ENCODE data around the gene OPA1. TPM values are rescaled to one million over a fixed set of nuclear protein-coding genes. Genes with fewer than 3 reads are reported as not detected.

The OPA1 gene
- total RNA-seq, 2 experiments from 2014 or later = 43.2 to 57.3 TPM

DNA sequence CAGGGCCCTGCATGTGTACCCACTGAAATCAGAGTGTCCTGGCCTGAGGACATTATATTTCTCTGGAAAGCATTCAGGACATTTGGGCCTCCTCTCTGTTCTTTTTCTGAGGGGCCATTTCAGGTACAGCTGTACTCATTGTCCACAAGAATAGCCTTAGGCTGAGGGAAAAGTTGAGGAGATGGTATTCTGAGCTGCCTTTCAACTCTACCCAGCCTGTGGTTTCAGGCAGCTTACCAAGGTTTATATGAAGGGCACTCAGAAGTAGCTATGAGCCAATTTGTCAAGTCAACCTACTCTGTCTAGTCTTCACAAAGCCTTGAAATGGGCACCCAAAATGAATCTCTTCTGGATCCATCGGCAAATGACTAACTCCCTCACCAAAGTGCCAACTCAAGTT is 47.7 kb upstream of the OPA1 start:
- BruUV-seq (replicated peaks) = no TSS peak
- Histone ChIP-seq H3K9me3 (ENCODE audit: low read length) (no peaks in the 10 kb centered on the region), H3K79me2 (ENCODE audit: insufficient read depth, low read depth, low read length) (no peaks in the 10 kb centered on the region), H3K9me2 (ENCODE audit: insufficient read depth, low read length) (no peaks in the 10 kb centered on the region), H3K36me3 (ENCODE audit: insufficient read depth, low read length) (no peaks in the 10 kb centered on the region), H3K4me3 (ENCODE audit: low read depth, low read length, poor library complexity, severe bottlenecking) (no peak overlapping the region), H3K4me2 (ENCODE audit: low read length) (no peak overlapping the region), H2AFZ (ENCODE audit: low read length) (no peak overlapping the region), H3K4me1 (ENCODE audit: insufficient read depth, low read length, poor library complexity, severe bottlenecking) (no peaks in the 10 kb centered on the region), H4K20me1 (ENCODE audit: insufficient read depth, low read length) (no peaks in the 10 kb centered on the region), H3K27ac (ENCODE audit: low read depth, low read length, poor library complexity, severe bottlenecking) (no peak overlapping the region)
- no peak for TF ChIP-seq EZH2phosphoT487 (IDR thresholded peaks at IDR 0.05; ENCODE audit: borderline replicate concordance, low read depth, low read length)
- TF ChIP-seq, protein P1, sequence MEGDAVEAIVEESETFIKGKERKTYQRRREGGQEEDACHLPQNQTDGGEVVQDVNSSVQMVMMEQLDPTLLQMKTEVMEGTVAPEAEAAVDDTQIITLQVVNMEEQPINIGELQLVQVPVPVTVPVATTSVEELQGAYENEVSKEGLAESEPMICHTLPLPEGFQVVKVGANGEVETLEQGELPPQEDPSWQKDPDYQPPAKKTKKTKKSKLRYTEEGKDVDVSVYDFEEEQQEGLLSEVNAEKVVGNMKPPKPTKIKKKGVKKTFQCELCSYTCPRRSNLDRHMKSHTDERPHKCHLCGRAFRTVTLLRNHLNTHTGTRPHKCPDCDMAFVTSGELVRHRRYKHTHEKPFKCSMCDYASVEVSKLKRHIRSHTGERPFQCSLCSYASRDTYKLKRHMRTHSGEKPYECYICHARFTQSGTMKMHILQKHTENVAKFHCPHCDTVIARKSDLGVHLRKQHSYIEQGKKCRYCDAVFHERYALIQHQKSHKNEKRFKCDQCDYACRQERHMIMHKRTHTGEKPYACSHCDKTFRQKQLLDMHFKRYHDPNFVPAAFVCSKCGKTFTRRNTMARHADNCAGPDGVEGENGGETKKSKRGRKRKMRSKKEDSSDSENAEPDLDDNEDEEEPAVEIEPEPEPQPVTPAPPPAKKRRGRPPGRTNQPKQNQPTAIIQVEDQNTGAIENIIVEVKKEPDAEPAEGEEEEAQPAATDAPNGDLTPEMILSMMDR (conservative IDR thresholded peaks at IDR 0.05; ENCODE audit: low read length) = no peak
- ChIA-PET POLR2A (no interaction called here), CTCF (ENCODE audit: unreplicated experiment) (no interaction called here)
- intact Hi-C loops (cut with micrococcal nuclease; ENCODE audit: unreplicated experiment) = no loop called here
- DNase-seq (ENCODE audit: low spot score) = no peak

DNA sequence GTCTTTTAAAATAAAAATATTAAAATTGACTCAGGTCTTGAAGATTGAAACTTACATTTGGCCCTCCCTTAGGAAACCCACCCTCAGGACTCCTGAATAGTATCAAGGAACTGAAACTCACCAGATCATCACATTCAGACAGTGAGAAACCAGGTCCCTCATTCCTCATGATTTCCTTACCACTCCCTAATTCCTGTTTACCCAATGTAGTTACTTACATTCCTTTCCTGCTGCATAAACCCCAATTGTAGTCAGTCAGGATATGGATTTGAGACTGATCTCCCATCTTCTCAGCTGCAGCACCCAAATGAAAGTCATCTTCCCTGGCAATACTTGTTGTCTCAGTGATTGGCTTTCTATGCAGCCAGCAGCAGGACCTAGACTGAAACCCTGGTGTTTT is 46.9 kb upstream of the OPA1 start:
- intact Hi-C loops (cut with micrococcal nuclease; ENCODE audit: unreplicated experiment) = no loop called here
- H3K9me2 ChIP-seq (ENCODE audit: insufficient read depth, low read length) = no peaks in the 10 kb centered on the region
- no peak overlapping the region for H3K27ac ChIP-seq (ENCODE audit: low read depth, low read length, poor library complexity, severe bottlenecking)
- H3K79me2 ChIP-seq (ENCODE audit: insufficient read depth, low read depth, low read length) = no peaks in the 10 kb centered on the region
- no peaks in the 10 kb centered on the region for H3K36me3 ChIP-seq (ENCODE audit: insufficient read depth, low read length)
- no TSS peak for BruUV-seq (replicated peaks)
- no peaks in the 10 kb centered on the region for H3K4me1 ChIP-seq (ENCODE audit: insufficient read depth, low read length, poor library complexity, severe bottlenecking)
- H3K9me3 ChIP-seq (ENCODE audit: low read length) = no peaks in the 10 kb centered on the region
- TF ChIP-seq EZH2phosphoT487 (IDR thresholded peaks at IDR 0.05; ENCODE audit: borderline replicate concordance, low read depth, low read length) = no peak
- TF ChIP-seq, protein P1 (conservative IDR thresholded peaks at IDR 0.05; ENCODE audit: low read length) = no peak
- DNase-seq (ENCODE audit: low spot score) = no peak
- H4K20me1 ChIP-seq (ENCODE audit: insufficient read depth, low read length) = no peaks in the 10 kb centered on the region
- H3K4me3 ChIP-seq (ENCODE audit: low read depth, low read length, poor library complexity, severe bottlenecking) = no peak overlapping the region
- H2AFZ ChIP-seq (ENCODE audit: low read length) = no peak overlapping the region
- ChIA-PET POLR2A (no interaction called here), CTCF (ENCODE audit: unreplicated experiment) (no interaction called here)
- no peak overlapping the region for H3K4me2 ChIP-seq (ENCODE audit: low read length)

DNA sequence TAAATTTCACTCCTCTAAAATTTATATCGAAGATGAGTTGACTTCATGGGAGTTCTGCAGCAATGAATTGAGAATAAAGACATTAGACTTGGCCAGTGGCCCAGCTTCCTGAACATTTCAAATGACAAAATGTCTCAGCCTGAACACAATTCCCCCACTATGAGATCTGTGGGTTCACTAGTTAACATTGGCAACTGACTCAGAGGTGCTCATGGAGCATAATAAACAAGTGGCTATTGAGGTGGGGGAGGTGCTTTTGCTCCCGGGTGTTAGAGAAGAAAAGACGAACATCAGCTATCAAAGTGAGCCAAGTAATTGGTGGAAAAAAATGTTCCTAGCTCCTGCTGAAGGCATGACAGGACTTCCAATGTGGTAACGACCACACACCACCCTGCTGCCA is 44.6 kb upstream of the OPA1 start:
- no peaks in the 10 kb centered on the region for H4K20me1 ChIP-seq (ENCODE audit: insufficient read depth, low read length)
- no peak overlapping the region for H3K4me2 ChIP-seq (ENCODE audit: low read length)
- intact Hi-C loops (cut with micrococcal nuclease; ENCODE audit: unreplicated experiment) = no loop called here
- no peaks in the 10 kb centered on the region for H3K4me1 ChIP-seq (ENCODE audit: insufficient read depth, low read length, poor library complexity, severe bottlenecking)
- H3K9me3 ChIP-seq (ENCODE audit: low read length) = no peaks in the 10 kb centered on the region
- no peak overlapping the region for H3K4me3 ChIP-seq (ENCODE audit: low read depth, low read length, poor library complexity, severe bottlenecking)
- no peaks in the 10 kb centered on the region for H3K9me2 ChIP-seq (ENCODE audit: insufficient read depth, low read length)
- no TSS peak for BruUV-seq (replicated peaks)
- no peaks in the 10 kb centered on the region for H3K36me3 ChIP-seq (ENCODE audit: insufficient read depth, low read length)
- H2AFZ ChIP-seq (ENCODE audit: low read length) = no peak overlapping the region
- no peak for DNase-seq (ENCODE audit: low spot score)
- H3K79me2 ChIP-seq (ENCODE audit: insufficient read depth, low read depth, low read length) = no peaks in the 10 kb centered on the region
- ChIA-PET CTCF (ENCODE audit: unreplicated experiment) (no interaction called here), POLR2A (no interaction called here)
- H3K27ac ChIP-seq (ENCODE audit: low read depth, low read length, poor library complexity, severe bottlenecking) = no peak overlapping the region
- TF ChIP-seq, protein P1 (conservative IDR thresholded peaks at IDR 0.05; ENCODE audit: low read length) = no peak
- no peak for TF ChIP-seq EZH2phosphoT487 (IDR thresholded peaks at IDR 0.05; ENCODE audit: borderline replicate concordance, low read depth, low read length)
